Kidney glomerular epithelial cell (primary cell): ENCODE measurements around the gene RAPGEFL1.
"Not testable (repeated sequence)": the region's sequence is repeated elsewhere in the genome, so short reads cannot be mapped to it uniquely, and the experiment has no call there.

Experiments used
- DNase-seq: peaks from one replicate; lab custom pipeline; 2025; lab: John Stamatoyannopoulos, UW

RAPGEFL1 gene

DNA sequence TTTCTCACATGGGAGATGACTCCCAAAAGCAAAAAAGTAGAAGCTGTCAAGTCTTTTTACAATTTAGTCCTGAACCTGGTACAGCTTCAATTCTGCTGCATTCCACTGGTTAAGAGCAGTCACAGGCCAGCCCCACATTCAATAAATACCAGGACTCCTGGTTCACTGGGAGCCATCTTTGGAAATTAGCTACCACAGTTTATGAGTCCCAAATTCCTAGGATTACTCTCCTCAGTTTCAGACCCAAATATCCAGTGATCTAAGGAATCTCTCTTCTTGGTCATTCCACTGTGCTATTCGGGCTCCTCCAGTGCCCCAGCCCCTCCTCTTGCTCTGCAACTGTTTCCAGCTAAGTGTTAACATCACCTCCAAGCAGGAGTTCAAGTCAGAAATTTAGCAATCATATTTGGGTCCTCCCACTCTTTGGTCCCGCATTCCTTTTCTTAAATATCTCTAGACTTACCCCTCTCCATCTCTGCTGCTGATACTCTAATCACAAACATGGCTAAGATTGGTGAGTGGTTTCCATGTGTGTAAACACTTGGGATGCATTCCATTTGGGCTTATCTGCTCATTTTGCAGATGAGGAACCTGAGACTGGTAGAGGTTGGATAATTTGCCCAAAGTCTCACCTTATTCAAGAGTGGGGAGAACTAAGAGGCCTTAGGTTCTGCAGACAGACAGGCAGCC is 32.3 kb downstream of the RAPGEFL1 start:
- DNase-seq = peak; percentile 9

DNA sequence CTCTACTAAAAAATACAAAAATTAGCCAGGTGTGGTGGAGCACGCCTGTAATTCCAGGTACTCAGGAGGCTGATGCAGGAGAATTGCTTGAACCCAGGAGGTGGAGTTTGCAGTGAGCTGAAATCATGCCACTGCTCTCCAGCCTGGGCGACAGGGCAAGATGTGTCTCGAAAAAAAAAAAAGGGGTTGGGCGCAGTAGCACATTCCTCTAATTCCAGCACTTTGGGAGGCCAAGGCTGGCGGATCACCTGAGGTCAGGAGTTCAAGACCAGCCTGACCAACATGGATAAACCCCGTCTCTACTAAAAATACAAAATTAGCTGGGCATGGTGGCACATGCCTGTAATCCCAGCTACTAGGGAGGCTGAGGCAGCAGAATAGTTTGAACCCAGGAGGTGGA is 36.6 kb downstream of the RAPGEFL1 start:
- DNase-seq = not testable (repeated sequence)

DNA sequence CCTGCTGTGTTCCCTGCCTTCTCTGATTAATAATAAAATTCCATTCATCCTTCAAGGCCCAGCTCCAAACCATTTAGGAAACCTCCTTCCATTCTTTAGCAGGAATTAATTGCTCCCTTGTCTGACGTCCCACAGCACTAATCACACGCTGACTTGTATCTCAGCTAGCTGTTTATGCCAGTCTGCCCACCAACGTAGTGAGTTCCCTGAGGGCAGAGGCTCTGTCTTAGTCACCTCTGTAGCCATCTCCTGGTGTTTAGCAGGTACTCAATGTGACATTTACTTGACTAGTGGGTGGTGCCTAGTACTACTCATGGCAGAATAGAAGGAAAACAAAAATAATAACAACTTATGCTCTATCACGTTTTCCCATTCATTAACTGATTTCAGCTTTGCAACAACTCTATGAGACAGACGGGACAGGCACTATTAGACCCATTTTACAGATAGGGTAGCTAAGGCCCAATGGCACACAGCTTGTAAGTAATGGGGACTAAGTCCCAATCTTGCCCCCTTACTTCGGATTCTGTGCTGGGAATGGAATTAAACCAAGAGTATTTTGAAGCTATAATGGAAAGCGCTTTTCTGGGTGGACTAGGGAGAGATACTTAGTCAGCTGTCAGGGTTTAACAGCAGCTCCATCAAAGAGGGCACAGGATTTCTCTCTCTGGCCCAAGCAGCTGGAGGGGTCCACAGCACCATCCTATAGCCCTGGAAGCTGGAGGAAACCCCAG is 40.9 kb downstream of the RAPGEFL1 start:
- DNase-seq = no peak

DNA sequence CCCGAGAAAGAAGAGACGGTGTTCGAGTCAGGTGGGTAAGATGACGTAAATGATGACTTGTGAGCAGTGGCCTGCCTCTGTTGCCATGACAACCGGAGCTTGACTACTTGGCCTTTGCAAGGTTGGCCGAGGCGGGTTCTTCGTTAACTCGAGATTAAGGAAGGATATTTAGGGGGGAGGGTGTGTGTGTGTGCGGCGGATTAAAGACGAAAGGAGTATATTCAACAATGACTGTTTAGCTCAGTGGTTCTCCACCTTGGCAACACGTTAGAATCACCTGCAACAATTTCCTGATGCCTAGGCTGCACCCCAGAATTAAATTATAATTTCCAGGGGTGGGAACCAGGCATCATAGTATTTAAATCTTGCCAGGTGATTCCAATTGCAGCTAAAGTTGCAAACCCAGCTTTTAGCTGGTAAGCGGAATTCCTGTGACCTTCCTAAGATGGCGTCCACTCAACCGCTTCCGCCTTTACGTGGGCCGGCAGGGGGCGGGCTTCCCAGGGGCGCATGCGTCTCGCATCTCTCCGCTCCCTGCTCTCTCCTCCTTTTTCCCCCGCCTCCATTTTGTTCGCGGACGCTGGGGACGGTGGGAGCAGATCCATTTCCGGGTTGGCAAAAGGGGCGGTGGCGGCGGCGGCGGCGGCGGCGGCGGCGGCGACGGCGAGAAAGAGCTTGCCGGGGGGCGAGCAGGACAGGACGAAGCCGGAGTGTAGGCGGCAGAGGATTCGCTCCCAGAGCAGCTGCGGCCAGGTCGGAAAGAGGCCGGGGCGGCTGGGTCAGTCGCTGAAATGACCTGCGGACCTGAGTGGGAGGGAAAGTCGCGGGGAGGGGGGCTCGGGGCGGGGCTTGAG is 41.7 kb downstream of the RAPGEFL1 start, which contains the start of gene WIPF2:
TSS of gene WIPF2 (plus strand) at position 565 of the 854 bp plus-strand sequence. CDS start 37,156 bp downstream, outside the sequence.
- peak; percentile 96 for DNase-seq

DNA sequence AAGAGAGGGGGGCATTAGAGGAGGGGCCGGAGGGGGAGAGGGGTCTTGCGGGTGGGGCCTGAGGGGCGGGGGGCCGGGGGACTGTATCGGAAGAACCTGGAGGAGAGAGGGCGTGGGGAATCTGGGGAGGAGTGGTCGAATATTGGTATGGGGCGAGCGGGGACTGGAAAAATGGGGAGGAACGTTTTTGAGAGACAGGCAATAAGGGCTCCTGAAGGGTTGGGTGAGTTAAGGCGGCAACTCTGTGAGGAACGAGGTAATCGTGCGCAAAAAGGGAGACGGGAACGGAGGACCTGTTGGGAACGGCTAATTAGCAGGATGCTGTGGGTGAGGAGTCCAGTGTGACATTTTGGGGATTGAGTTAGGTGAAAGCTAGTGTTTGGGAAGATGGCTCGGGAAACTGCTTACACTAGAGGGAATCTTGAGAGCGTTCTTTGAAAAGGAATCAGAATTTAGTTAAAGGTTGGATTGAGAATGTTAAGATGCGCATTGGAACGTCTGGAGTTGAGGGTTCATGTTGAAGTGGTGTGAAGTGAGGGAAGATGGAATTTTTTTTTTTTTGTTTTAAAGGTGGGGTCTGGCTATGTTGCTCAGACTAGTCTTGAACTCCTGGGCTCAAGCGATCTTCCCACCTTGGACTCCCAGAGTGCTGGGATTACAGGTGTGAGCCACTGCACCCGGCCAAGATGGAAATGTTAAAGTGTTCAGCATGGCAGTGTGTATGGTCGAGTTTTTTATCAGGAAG is 42.5 kb downstream of the RAPGEFL1 start:
- peak; percentile 69 for DNase-seq

DNA sequence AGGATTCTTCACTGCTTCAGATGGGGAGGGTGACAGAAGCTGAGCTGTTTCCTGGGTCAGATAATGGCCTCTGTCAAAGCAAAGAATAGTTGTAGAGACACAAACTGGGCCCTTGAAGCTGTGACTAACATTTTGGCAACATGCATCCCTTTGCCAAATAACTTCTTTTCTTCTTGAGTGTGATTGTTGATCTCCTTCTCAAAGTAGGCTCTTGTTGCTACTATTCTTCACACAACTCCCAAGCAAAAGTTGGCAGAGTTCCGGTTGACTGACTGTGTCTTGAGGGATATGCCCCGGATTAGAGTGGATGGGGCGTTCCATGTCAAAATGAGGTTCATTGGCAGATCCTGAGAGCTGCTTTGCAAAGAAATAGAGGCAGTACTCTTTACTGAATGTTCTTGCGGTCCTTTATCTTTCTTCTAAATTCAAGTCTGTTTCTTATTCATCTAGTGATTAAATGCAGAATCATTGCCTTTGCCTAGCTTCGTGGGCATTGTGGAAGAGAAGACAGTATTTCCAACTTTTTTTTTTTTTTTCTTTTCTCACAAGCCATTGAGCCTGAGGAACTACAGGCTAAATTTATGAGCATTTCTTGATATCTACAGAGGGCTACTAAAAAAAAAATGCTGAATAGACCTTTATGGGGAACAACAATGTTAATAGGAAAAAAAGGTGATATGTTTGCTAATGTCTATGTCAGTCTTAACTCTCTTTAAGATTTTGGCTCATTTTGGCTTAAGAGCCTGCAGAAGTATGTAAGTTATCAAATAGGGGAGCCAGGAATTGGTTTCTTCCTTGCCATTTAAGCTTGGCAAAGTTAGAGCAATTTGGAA is 47.7 kb downstream of the RAPGEFL1 start:
- DNase-seq = no peak

DNA sequence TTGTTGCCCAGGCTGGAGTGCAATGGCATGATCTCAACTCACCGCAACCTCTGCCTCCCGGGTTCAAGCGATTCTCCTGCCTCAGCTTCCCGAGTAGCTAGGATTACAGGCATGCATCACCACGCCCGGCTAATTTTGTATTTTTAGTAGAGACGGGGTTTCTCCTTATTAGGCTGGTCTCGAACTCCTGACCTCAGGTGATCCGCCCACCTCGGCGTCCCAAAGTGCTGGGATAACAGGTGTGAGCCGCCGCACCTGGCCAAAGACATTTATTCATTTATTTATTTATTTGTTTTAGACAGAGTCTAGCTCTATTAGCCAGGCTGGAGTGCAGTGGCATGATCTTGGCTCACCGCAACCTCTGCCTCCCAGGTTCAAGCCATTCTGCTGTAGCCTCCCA is 51.9 kb downstream of the RAPGEFL1 start:
- DNase-seq = not testable (repeated sequence)

DNA sequence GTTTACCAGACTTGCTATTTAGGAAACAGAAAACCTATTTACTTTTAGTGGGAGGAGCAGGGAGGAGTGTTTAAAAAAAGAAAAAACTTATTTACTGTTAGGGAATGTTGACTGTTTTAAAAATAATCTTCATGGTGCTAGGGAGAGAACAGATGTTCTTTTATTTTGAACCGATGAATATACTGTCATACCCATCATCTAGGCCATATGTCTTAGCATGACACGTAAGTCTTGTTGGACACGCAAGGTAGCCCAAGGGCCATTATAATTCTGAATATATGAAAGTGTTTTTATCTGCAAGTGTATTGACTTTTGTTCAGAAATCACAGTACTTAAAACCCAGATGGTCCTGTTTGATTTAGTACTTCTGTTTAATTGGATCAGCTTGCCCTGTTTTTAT is 53.4 kb downstream of the RAPGEFL1 start:
- DNase-seq = no peak

GRCh38 chr17:40231928-40232327 is 54.7 kb downstream of the RAPGEFL1 start:
- DNase-seq = not testable (repeated sequence)

DNA sequence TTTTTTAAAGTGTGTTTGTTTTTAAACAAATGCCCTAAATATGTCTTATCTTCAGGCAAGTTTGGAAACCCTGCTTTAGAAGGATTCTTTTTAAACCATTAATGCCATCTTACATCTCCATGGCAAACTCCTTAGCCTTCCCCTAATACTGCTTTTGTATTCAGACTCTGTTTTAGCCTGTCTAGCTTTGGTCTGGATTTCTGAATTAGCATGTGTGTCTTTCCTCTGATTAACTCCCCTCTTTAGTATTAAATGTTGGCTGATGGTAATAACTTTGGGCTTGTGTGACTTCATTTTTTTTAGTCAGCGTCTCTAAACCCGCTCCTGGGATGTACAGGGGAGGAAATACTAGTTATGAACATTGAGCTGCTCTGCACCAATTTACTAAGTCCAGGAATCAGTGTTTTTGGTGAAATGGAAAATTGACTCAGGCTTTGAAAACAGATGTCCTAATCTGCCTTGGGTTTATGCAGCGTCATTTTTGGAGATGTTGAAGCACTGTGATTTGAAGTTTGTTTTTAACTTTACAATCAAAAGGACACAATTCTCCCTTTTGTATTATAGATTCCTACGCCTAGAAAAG is 64.1 kb downstream of the RAPGEFL1 start:
- DNase-seq = no peak

DNA sequence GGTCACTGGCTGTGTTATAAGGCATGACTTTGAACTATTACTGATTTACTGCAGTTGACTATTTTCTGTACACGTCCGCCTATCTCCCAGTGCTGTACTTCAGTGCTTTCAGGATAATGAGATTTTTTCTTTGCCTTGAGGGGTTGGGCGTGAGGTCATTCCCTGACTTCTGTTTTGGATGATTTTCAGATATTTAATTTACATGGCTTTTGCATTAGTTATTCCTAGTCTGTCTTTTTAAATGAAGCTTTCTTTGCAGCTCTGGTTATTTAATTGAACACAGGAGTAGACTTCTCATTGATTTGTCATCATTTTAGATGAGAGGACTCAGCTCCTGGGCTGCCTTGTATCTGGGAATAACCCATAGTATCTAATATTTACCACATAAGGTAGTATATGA is 65.5 kb downstream of the RAPGEFL1 start:
- DNase-seq = no peak

DNA sequence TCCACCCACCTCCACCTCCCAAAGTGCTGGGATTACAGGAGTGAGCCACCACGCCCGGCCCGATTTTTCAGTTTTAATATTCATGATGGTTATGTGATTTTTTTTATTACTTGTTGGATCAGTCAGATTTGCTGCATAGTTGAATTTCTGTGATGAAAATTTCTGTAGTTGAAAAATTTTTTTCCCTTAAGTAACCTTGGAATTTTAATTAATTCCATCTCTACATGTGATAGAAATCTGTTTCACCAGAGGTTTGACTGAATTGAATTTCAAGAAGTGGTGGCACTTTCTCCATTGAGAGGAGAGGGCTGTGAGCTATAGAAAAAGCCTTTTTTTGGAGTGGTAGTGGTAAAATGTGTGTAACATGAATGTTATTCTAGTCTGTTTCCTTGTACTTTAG is 66.5 kb downstream of the RAPGEFL1 start:
- no peak for DNase-seq

DNA sequence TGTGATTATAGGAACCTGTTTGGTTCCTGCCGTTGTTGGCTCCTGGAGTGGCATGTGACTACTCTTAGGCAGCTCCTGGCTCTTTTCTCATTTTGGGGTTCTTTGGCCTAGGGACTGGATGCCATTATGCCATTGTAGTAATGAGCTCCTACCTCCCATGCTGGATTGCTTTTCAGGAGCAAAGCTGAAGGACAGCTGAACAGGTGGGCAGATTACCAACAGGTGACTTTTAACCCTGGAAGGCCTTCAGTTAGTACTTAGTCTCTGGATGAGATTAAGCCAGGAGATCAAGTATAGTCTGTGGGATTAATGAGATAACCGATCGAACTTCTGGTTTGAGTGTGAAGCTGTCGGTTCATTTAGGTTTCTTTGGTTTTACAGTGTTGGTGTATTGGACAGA is 67.0 kb downstream of the RAPGEFL1 start:
- DNase-seq = no peak
